ENCODE measurements around the gene ROBO1.

DNA sequence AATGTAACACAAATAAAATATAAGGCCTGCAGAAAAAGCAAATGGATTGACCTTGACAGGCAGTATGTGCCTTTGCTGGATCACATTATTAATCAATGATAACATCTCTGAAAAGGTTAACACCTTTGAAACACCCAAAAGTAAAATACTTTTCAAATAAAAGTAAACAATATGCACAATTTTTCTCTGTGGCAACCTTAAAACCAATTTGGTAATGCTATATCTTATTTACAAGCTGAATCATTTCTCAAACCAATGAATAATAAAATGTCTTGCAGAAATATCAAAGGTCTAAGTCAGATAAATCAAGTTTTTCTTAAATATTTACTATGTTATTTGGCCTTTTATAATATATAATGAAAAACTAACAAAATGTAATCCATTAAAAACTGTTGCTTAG, 1018.7 kb downstream of the ROBO1 start:
- TF ChIP-seq CTCF (conservative IDR thresholded peaks at IDR 0.05) (no peak), ZFX (IDR thresholded peaks at IDR 0.05) (no peak)
